Astrocyte (in vitro differentiated cells and primary cell): ENCODE data around the gene C17orf50. TPM values are rescaled to one million over a fixed set of nuclear protein-coding genes. Genes with fewer than 3 reads are reported as not detected.

Source experiments
- DNase-seq: peaks from one replicate; pipeline ENCODE4 v3.0.0-alpha.2; 2010; ENCODE audit warnings: low read depth
- FAIRE-seq: peaks from 2 replicates; lab custom pipeline; 2011; peaks lifted over from hg19 to GRCh38; lab: Jason Lieb, UNC
- H2AFZ ChIP-seq: 2 replicates; pipeline ENCODE4 v1.6.0; 2012; ENCODE audit warnings: low read depth, low read length, inconsistent platforms
- H3K27ac ChIP-seq: 2 replicates; pipeline ENCODE4 v1.5.1; 2011; ENCODE audit warnings: low read depth, low read length, inconsistent platforms
- H3K27me3 ChIP-seq: 2 replicates; pipeline ENCODE4 v1.6.0; 2011; ENCODE audit warnings: low read length, inconsistent platforms; ENCODE audit not compliant: insufficient read depth
- H3K36me3 ChIP-seq: 2 replicates; pipeline ENCODE4 v1.5.1; 2011; ENCODE audit warnings: low read length, inconsistent platforms; ENCODE audit not compliant: insufficient read depth
- H3K4me1 ChIP-seq: 2 replicates; pipeline ENCODE4 v1.5.1; 2011; ENCODE audit warnings: low read length, inconsistent platforms; ENCODE audit not compliant: insufficient read depth
- H3K4me2 ChIP-seq: 2 replicates; pipeline ENCODE4 v1.6.0; 2012; ENCODE audit warnings: low read length, inconsistent platforms
- H3K4me3 ChIP-seq: 2 replicates; pipeline ENCODE4 v1.5.1; 2011; ENCODE audit warnings: low read depth, mild to moderate bottlenecking, low read length, inconsistent platforms; ENCODE audit not compliant: insufficient read depth
- H3K79me2 ChIP-seq: 2 replicates; pipeline ENCODE4 v1.6.0; 2012; ENCODE audit warnings: mild to moderate bottlenecking, low read length, inconsistent platforms; ENCODE audit not compliant: insufficient read depth
- H3K9ac ChIP-seq: 2 replicates; pipeline ENCODE4 v1.6.0; 2012; ENCODE audit warnings: mild to moderate bottlenecking, low read length, inconsistent platforms
- H3K9me3 ChIP-seq: 2 replicates; pipeline ENCODE4 v1.5.1; 2012; ENCODE audit warnings: low read depth, mild to moderate bottlenecking, low read length, inconsistent platforms; ENCODE audit not compliant: insufficient read depth
- H4K20me1 ChIP-seq: 2 replicates; pipeline ENCODE4 v1.6.0; 2012; ENCODE audit warnings: low read length, inconsistent platforms; ENCODE audit not compliant: insufficient read depth
- H3K27ac Mint-ChIP-seq: one replicate; pipeline ENCODE4 v1.8.0; 2021; ENCODE audit warnings: mild to moderate bottlenecking, mixed read lengths; ENCODE audit not compliant: unreplicated experiment
- H3K27me3 Mint-ChIP-seq: one replicate; pipeline ENCODE4 v1.8.0; 2021; ENCODE audit warnings: low read depth, mixed read lengths; ENCODE audit not compliant: unreplicated experiment
- H3K36me3 Mint-ChIP-seq: one replicate; pipeline ENCODE4 v1.8.0; 2021; ENCODE audit warnings: low read depth, mixed read lengths; ENCODE audit not compliant: unreplicated experiment
- H3K4me1 Mint-ChIP-seq: one replicate; pipeline ENCODE4 v1.8.0; 2021; ENCODE audit warnings: low read depth, mixed read lengths; ENCODE audit not compliant: unreplicated experiment
- H3K4me3 Mint-ChIP-seq: one replicate; pipeline ENCODE4 v1.8.0; 2021; ENCODE audit warnings: mild to moderate bottlenecking, moderate library complexity, mixed read lengths; ENCODE audit not compliant: unreplicated experiment
- H3K9me3 Mint-ChIP-seq: one replicate; pipeline ENCODE4 v1.8.0; 2021; ENCODE audit warnings: mild to moderate bottlenecking, mixed read lengths; ENCODE audit not compliant: unreplicated experiment
- EZH2 ChIP-seq: IDR thresholded peaks from 2 replicates; pipeline ENCODE4 v1.6.1; 2012; ENCODE audit warnings: mild to moderate bottlenecking, low read length, inconsistent platforms; ENCODE audit not compliant: insufficient read depth
- total RNA-seq: library from RNA; stranded (reverse); gene quantifications from 2 replicates; pipeline ENCODE4 v1.2.1, GENCODE V29; 2021
- TF ChIP-seq, protein P1 (sequence below): IDR thresholded peaks from 2 replicates; pipeline ENCODE4 v1.5.1; 2011; ENCODE audit warnings: low read depth, mild to moderate bottlenecking, inconsistent platforms, low read length, moderate library complexity; ENCODE audit not compliant: insufficient read depth

The C17orf50 gene
- total RNA-seq, 1 donor from 2014 or later = not detected

- H2AFZ ChIP-seq = no peak overlapping the region
- Mint-ChIP-seq H3K4me3 (peak overlapping the region; percentile 48), H3K27me3 (no peaks in the 10 kb centered on the region), H3K27ac (peak overlapping the region; percentile 100), H3K4me1 (peaks cover 36% of the 10 kb centered on the region), H3K36me3 (no peaks in the 10 kb centered on the region), H3K9me3 (no peaks in the 10 kb centered on the region)
- H3K4me2 ChIP-seq = peak overlapping the region; percentile 90
- no peak for TF ChIP-seq EZH2
- TF ChIP-seq, protein P1, sequence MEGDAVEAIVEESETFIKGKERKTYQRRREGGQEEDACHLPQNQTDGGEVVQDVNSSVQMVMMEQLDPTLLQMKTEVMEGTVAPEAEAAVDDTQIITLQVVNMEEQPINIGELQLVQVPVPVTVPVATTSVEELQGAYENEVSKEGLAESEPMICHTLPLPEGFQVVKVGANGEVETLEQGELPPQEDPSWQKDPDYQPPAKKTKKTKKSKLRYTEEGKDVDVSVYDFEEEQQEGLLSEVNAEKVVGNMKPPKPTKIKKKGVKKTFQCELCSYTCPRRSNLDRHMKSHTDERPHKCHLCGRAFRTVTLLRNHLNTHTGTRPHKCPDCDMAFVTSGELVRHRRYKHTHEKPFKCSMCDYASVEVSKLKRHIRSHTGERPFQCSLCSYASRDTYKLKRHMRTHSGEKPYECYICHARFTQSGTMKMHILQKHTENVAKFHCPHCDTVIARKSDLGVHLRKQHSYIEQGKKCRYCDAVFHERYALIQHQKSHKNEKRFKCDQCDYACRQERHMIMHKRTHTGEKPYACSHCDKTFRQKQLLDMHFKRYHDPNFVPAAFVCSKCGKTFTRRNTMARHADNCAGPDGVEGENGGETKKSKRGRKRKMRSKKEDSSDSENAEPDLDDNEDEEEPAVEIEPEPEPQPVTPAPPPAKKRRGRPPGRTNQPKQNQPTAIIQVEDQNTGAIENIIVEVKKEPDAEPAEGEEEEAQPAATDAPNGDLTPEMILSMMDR = no peak
- H3K9me3 ChIP-seq = no peaks in the 10 kb centered on the region
- H3K27me3 ChIP-seq = no peaks in the 10 kb centered on the region
- no peak for FAIRE-seq
- no peak overlapping the region for H3K9ac ChIP-seq
- no peak overlapping the region for H3K4me3 ChIP-seq
- peaks cover 33% of the 10 kb centered on the region for H3K79me2 ChIP-seq
- no peaks in the 10 kb centered on the region for H3K36me3 ChIP-seq
- peaks cover 30% of the 10 kb centered on the region for H4K20me1 ChIP-seq
- peaks cover 13% of the 10 kb centered on the region for H3K4me1 ChIP-seq
- H3K27ac ChIP-seq = no peak overlapping the region
- DNase-seq = peak; percentile 47
Observed at GRCh38 chr17:35807371-35808144, 46.9 kb downstream of the C17orf50 start.

DNA sequence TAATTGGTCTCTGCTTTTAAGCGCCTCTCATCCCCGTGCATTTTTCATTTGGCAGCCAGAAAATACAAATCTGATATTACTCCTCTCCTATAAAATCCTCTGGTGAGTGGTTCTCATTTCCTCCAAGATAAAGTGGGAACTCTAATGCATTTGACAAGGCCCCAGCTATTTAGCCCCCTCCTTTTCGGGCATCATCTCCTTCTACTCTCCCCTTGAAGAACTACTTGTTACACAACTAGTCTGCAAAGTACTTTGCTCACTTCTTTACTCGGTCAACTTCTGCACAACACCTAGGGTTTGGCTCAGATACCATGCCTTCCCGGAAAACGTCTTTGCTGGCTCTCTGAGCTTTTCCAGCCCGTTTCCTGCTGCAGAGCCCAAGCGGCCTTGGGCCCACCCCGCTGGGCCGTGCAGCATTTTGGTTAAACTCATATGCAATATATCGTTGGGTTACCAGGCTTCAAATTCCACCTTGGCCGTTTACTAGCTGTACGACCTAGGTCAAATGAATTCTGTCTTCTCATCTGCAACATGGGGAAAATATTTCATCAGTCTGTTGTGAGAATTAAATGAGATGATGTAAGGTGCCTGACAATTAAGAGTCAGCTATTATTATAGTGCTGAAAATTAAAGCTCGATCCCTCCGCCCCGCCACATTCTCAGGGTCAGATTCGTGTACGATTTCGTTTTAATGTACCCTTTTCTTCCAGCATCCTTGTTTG lies 47.7 kb downstream of the C17orf50 start:
- peaks cover 41% of the 10 kb centered on the region for H3K79me2 ChIP-seq
- peak overlapping the region; percentile 97 for H3K27ac ChIP-seq
- peak overlapping the region; percentile 90 for H3K4me2 ChIP-seq
- H4K20me1 ChIP-seq = peaks cover 39% of the 10 kb centered on the region
- no peaks in the 10 kb centered on the region for H3K27me3 ChIP-seq
- peak overlapping the region; percentile 88 for H3K4me3 ChIP-seq
- Mint-ChIP-seq H3K4me3 (peak overlapping the region; percentile 99), H3K4me1 (peaks cover 40% of the 10 kb centered on the region), H3K27ac (peak overlapping the region; percentile 100), H3K27me3 (no peaks in the 10 kb centered on the region), H3K36me3 (no peaks in the 10 kb centered on the region), H3K9me3 (no peaks in the 10 kb centered on the region)
- no peaks in the 10 kb centered on the region for H3K9me3 ChIP-seq
- peaks cover 13% of the 10 kb centered on the region for H3K4me1 ChIP-seq
- H3K9ac ChIP-seq = peak overlapping the region; percentile 95
- no peak for TF ChIP-seq EZH2
- TF ChIP-seq, protein P1 = no peak
- no peak for DNase-seq
- no peaks in the 10 kb centered on the region for H3K36me3 ChIP-seq
- FAIRE-seq = no peak
- H2AFZ ChIP-seq = peak overlapping the region; percentile 93
